T-helper 17 cell (primary cell): ENCODE results near the gene PICK1. TPM values are rescaled to one million over a fixed set of nuclear protein-coding genes. Genes with fewer than 3 reads are reported as not detected.
"Not testable (repeated sequence)": the region's sequence is repeated elsewhere in the genome, so short reads cannot be mapped to it uniquely, and the experiment has no call there.

Experiments used
- ATAC-seq: fragments of 150-1000 bp; cut with Tn5 transposase; 2 replicates; pipeline ENCODE4 v1.10.0; 2021; ENCODE audit warnings: mild to moderate bottlenecking, moderate library complexity
- DNase-seq, 3 donors: peaks; one replicate each; pipeline versions ENCODE4 v3.0.0 to v3.0.0-alpha.2; 2020 to 2021
- H3K9me3 ChIP-seq: one replicate; pipeline ENCODE4 v1.7.0; 2013; ENCODE audit warnings: low read length, mild to moderate bottlenecking; ENCODE audit not compliant: control insufficient read depth, poor library complexity, severe bottlenecking
- H3K27ac Mint-ChIP-seq: one replicate; pipeline ENCODE4 v1.8.0; 2022; ENCODE audit warnings: mild to moderate bottlenecking, moderate library complexity, mixed read lengths
- H3K27me3 Mint-ChIP-seq: one replicate; pipeline ENCODE4 v1.8.0; 2022; ENCODE audit warnings: mixed read lengths
- H3K36me3 Mint-ChIP-seq: one replicate; pipeline ENCODE4 v1.8.0; 2022; ENCODE audit warnings: low read depth, mixed read lengths
- H3K4me1 Mint-ChIP-seq: one replicate; pipeline ENCODE4 v1.8.0; 2022; ENCODE audit warnings: mild to moderate bottlenecking, mixed read lengths
- H3K4me3 Mint-ChIP-seq: one replicate; pipeline ENCODE4 v1.8.0; 2022; ENCODE audit warnings: mild to moderate bottlenecking, moderate library complexity, mixed read lengths
- total RNA-seq, 4 donors: library from RNA in 2 of 4; stranded (reverse) in 2 of 4; gene quantifications; one replicate each; pipeline ENCODE4 v1.2.3 and lab custom pipeline; 2022 to 2026

Gene PICK1
- total RNA-seq, 2 donors from 2014 or later = 24.5 to 25.4 TPM

DNA sequence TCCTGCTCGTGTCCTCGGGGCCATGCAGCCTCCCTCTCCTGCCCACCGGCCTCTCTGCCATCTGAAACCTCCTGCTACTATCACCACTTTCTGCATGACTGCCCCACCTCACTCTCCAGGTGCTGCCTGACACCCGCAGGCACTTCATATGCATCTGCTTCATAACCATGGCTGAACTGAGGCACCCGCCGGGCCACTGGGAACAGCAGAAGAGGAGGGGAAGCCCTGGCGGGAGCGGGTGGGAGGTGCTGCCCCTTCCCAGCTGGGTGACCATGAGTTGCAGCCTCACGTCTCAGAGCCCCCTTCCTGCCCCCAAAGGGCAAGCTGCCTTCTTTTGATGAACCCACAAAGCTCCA is 21.7 kb upstream of the PICK1 start:
- H3K36me3 Mint-ChIP-seq = peaks cover 3% of the 10 kb centered on the region
- peaks cover 2% of the 10 kb centered on the region for H3K27me3 Mint-ChIP-seq
- no peak overlapping the region for H3K4me3 Mint-ChIP-seq
- H3K4me1 Mint-ChIP-seq = peaks cover 3% of the 10 kb centered on the region
- ATAC-seq = no peak
- no peak overlapping the region for H3K27ac Mint-ChIP-seq
- H3K9me3 ChIP-seq = no peaks in the 10 kb centered on the region
- no peak for DNase-seq

DNA sequence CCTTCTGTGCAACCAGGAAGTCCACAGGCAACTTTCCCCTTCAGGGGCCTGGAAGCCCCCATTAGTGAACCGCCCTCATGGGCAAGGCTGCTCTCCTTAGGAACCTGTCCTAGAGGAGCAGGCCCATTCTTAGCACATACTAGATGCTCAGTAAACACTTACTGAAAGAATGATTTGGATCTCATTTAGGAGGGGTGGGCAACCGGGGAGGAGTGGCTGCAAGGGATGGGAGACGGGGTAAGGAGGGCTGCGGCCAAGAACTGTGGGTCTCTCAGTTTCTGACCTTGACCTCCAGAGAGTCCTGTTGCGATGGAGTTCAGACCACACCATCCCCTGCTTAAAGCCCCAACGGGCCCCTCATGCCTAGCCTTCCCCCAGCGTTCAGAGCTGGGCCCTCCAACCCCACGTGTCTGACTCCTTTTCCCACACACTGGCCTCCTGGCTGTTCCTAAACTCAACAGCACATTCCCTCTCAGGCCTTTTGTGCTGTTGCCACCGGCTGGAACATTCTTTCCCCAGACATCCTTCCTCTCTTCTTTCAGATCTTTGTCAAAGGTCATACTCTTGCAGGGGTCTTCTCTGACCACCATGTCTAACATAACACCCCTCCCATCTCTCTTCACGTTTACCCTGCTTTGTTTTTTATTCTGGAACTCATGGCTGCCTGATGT is 20.7 kb upstream of the PICK1 start:
- no peak for ATAC-seq
- no peaks in the 10 kb centered on the region for H3K9me3 ChIP-seq
- H3K36me3 Mint-ChIP-seq = peaks cover 3% of the 10 kb centered on the region
- peaks cover 5% of the 10 kb centered on the region for H3K4me1 Mint-ChIP-seq
- no peak overlapping the region for H3K27ac Mint-ChIP-seq
- DNase-seq = no peak
- H3K4me3 Mint-ChIP-seq = no peak overlapping the region
- H3K27me3 Mint-ChIP-seq = peaks cover 9% of the 10 kb centered on the region

DNA sequence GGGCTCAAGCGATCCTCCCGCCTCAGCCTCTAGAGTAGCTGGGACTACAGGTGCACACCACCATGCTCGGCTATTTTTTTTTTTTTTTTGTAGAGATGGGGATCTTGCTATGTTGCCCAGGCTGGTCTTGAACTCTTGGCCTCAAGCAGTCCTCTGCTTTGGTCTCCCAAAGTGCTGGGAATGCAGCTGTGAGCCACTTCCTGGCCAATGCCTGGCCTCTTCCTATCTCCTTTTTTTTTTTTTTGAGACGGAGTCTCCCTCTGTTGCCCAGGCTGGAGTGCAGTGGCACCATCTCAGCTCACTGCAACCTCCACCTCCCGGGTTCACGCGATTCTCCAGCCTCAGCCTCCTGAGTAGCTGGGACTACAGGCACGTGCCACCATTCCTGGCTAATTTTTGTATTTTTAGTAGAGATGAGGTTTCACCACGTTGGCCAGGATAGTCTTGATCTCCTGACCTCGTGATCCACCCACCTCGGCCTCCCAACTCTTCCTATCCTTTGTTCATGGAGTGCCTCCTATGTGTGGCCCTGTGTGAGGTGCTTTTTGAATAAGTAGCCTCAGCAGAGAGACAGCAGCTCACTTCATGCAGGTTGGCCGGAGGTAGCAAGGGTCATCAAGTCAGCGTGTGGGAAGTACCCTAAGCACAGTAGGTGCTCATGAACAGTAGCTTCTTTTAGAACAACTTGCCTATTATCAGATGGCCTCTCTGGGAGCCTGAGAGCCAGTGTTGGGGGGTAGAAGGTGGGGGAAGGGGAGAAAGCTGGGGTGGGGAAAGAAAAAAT is 19.6 kb upstream of the PICK1 start:
- peaks cover 17% of the 10 kb centered on the region for H3K27me3 Mint-ChIP-seq
- not testable (repeated sequence) for DNase-seq, ATAC-seq, H3K4me1 Mint-ChIP-seq, H3K9me3 ChIP-seq, H3K27ac Mint-ChIP-seq, H3K4me3 Mint-ChIP-seq, H3K36me3 Mint-ChIP-seq

DNA sequence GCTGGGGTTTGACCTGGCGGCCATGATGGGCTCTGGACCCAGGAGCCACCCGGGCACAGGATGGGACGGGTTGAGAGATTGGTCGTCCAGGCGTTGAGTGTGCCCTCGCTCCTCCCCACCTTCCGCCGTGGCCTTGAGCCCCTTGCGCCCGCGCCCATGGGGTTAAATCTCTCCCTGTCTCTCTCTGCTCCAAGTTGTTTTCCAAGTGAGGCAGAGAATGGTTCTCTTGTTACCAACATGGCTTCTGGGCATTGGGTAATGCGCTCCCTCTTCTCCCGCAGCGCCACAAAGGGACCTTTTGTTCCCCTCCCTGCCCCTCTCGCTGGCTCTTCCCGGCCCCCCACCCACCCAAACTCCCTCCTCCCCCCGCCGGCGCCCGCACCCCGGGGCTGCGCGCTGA is 18.8 kb upstream of the PICK1 start:
- ATAC-seq = no peak
- H3K36me3 Mint-ChIP-seq = peaks cover 6% of the 10 kb centered on the region

DNA sequence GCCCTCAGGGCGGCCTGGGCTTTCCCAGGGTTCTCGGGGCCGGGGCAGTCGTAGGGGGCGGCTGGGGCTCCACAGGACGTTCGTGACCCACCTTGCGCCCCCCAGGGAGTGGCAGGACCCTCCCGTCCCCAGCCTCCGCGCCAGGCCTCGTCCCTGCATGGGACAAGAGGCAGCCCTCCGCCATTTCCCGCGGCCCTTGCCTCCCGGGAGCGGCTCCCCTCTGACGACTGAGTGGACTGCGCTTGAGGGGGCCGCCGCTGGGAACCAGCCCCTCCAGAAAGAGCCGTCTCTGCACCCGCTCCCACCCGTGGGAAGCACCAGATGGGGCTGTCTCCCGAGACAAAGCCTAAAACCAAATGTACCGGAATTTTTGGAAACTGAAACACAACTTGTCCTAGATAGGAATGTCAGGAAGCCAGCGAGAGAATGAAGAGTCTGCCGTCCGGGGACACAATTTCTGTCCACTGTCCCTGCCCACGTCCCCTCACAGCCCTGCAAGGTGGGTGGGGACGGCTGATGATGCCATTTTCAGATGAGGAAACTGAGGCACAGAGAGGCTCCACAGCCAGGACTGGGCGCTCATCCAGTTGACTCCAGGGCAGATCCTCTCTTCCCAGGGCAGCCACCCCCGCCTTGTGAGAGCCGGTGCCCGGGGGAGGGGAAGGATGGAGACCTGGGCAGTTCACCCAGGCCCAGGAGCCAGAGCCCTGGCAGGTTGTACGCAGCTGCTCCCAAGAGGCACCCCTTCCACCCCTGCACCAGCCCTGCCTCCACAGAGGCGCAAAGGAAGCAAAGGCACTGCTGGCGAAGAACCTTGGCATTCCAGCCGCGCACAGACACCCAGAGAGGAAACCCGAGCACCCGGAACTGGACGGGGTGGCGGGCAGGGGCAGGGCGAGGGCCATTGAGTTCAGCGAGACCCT is 18.1 kb upstream of the PICK1 start:
- ATAC-seq (no peak), DNase-seq (no peak)
- H3K4me3 Mint-ChIP-seq = no peak overlapping the region
- no peak overlapping the region for H3K27ac Mint-ChIP-seq
- H3K36me3 Mint-ChIP-seq = peaks cover 6% of the 10 kb centered on the region
- peaks cover 8% of the 10 kb centered on the region for H3K4me1 Mint-ChIP-seq
- no peaks in the 10 kb centered on the region for H3K9me3 ChIP-seq
- H3K27me3 Mint-ChIP-seq = peaks cover 17% of the 10 kb centered on the region

More for the DNA sequence above, 18.8 kb upstream of the PICK1 start:
- H3K9me3 ChIP-seq = no peaks in the 10 kb centered on the region
- H3K27me3 Mint-ChIP-seq = peaks cover 17% of the 10 kb centered on the region
- H3K4me1 Mint-ChIP-seq = peaks cover 8% of the 10 kb centered on the region
- H3K4me3 Mint-ChIP-seq = no peak overlapping the region
- no peak for DNase-seq
- H3K27ac Mint-ChIP-seq = no peak overlapping the region

DNA sequence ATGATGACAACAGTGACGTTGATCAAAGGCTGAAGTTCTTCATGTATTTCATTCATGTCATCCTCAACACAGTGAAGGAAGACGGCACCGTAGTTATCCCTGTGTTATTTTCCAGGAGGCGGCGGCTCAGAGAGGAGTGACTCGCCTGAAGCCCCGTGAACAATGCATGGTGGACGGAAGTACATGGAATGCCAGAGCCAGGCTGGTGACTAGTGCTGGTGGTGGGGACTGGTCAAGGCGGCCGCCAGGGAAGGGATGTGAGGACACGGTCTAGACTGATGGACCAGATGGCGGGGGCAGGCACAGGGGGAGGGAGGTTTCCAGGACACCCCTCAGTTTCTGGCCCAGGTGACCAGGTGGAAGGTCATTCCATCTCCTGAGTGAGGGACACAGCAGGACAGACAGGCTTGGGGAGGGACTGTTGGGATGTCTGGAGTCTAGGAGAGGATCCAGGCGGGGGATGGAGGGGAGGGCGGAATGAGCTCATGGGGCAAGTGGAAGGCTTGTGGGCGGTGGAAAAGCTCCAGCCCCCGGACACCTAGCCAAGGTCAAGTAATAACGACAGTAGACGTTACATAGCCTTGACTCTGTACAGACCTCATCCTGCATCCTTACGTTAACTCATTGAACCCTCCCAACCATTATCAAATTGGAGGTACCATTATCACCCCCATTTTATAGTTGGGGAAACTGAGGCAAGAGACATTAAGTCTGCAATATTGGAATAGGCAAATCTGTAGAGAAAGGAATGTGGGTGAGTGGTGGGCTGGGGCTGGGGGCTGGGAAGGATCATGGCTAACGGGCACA is 16.0 kb upstream of the PICK1 start:
- H3K27ac Mint-ChIP-seq = no peak overlapping the region
- H3K4me1 Mint-ChIP-seq = peaks cover 8% of the 10 kb centered on the region
- peaks cover 21% of the 10 kb centered on the region for H3K27me3 Mint-ChIP-seq
- peak overlapping the region; percentile 50 for H3K4me3 Mint-ChIP-seq
- H3K36me3 Mint-ChIP-seq = peaks cover 6% of the 10 kb centered on the region
- ATAC-seq (no peak), DNase-seq (no peak)
- H3K9me3 ChIP-seq = no peaks in the 10 kb centered on the region

DNA sequence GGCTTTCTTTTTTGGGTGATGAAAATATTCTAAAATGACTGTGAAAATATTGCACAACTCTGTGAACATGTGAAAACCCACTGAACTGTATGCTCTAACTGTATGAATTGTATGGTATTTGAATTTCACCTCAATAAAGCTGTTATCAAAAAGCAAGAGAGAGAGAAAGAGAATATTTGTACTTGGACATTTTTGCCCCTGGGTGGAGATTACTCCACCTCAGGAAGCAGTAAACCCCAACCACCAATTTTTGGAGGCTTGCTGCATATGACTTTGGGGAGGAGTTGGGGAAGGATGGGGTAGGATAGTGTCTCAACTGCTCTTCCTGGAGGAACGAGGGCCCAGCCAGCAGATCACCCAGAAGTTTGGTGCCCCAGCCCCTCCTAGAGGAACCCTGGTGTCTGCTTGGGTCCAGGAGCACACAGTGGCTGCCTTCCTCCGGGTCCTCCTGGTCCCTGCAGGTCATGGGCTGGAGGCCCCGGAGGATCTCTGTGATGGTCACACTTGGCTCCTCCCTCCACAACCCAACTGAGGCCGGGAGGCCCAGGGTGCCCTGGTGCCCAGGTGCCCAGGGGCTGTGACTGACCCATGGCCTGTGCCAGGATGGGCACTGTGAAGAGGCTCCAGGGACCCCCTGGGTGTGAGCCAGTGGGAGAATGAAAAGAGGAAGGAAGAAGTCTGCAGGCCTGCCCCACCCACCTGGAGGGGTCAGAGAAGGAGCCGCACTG is 15.3 kb upstream of the PICK1 start:
- ATAC-seq (no peak), DNase-seq (no peak)
- Mint-ChIP-seq H3K4me3 (no peak overlapping the region), H3K27me3 (peaks cover 26% of the 10 kb centered on the region), H3K27ac (no peak overlapping the region), H3K4me1 (peaks cover 6% of the 10 kb centered on the region), H3K36me3 (peaks cover 3% of the 10 kb centered on the region)
- no peaks in the 10 kb centered on the region for H3K9me3 ChIP-seq

DNA sequence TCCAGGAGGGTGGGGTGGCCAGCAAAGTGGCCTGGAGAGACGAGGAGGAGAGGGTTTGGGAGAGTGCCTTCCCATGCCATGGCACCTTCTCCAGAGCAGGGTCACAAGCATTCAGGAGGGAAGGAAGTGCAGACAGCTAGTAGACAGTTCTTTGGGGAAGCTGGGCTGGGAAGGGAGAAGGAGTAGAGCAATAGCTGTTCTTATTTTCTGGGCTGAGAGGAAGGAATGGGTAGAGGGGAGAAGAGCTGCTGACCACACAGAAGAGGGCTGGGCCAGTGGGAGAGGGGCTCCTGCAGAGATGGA is 14.8 kb upstream of the PICK1 start:
- ATAC-seq = no peak
- Mint-ChIP-seq H3K4me1 (peaks cover 5% of the 10 kb centered on the region), H3K27ac (no peak overlapping the region), H3K27me3 (peaks cover 31% of the 10 kb centered on the region), H3K4me3 (no peak overlapping the region), H3K36me3 (peaks cover 2% of the 10 kb centered on the region)
- H3K9me3 ChIP-seq = no peaks in the 10 kb centered on the region
- no peak for DNase-seq

DNA sequence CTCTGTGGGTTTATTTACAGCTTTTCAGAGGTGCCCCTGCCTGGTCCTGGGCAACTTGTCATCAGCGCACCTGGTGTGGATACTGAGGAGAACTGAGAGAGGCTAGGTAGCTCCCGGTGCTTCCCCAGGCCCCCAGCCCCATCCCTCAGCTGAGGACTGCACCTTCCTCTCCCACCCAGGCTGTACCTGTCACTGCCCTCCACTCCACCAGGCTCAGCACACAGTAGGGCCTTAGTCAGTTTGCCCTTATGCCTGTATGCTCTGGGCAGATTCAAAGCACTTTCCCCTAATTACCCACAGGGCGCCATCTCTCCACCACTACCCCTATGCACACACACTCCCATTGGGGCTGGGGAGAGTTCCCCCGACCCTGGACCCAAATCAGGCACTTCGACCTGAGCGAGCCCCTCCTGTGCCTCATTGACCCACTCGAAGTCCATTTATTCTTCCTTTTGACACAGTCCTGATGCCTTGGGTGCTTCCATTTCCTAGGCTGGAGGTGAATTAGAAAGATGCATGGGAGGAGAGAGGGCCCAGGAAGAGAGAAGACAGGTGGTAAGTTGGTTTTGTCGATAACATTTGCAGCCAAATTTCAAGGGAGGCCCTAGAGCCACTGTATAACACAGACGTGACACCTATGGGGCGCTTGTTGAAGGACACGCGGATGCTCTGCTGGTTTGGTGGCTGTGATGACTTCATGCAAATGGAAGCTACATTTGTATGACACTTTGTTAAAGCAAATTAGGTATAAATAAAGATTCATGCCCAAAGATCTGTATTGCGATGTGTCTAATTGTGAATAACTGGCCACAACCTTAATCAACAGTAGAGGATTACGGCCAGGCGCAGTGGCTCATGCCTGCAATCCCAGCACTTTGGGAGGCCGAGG is 13.8 kb upstream of the PICK1 start:
- no peak for ATAC-seq
- Mint-ChIP-seq H3K36me3 (peaks cover 2% of the 10 kb centered on the region), H3K27ac (no peak overlapping the region), H3K27me3 (peaks cover 36% of the 10 kb centered on the region), H3K4me1 (peaks cover 5% of the 10 kb centered on the region), H3K4me3 (no peak overlapping the region)
- no peaks in the 10 kb centered on the region for H3K9me3 ChIP-seq
- DNase-seq = no peak

DNA sequence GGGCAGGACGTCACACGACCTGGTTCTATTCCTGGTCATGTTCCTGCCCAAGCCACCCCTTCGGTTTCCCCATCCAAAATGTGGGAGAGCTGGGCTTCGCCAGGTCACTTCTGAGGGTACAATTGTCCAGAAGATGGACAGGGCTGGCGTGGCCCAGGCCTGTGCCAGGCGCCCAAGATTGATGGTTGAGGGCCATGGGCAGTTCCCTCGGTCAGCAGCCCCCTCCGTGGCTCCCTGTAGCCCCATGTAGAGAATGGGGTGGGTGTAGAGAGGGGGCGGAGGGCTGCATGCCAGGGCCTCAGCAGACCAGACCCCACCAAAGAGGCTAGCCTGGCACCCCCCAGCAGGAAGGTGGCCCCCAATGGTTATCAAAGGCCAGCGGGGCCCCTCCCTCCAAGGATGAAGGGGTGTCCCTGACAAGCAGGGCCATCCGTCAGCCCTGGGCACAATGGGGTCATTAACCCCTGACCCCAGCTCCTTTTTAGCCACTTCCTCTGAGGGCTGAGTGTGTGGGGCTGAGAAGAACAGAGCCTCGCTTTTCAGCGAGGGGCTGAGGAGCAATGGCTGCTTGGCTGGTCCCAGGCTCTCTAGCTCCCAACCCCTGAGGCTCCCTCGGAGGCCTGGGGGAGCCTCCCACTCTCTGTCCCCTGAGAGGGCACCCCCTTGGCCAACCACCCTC is 11.0 kb upstream of the PICK1 start:
- no peak for ATAC-seq
- peaks cover 2% of the 10 kb centered on the region for H3K36me3 Mint-ChIP-seq
- H3K27me3 Mint-ChIP-seq = peaks cover 32% of the 10 kb centered on the region
- no peak for DNase-seq
- H3K4me3 Mint-ChIP-seq = no peak overlapping the region
- no peak overlapping the region for H3K27ac Mint-ChIP-seq
- peaks cover 3% of the 10 kb centered on the region for H3K4me1 Mint-ChIP-seq
- H3K9me3 ChIP-seq = no peaks in the 10 kb centered on the region

DNA sequence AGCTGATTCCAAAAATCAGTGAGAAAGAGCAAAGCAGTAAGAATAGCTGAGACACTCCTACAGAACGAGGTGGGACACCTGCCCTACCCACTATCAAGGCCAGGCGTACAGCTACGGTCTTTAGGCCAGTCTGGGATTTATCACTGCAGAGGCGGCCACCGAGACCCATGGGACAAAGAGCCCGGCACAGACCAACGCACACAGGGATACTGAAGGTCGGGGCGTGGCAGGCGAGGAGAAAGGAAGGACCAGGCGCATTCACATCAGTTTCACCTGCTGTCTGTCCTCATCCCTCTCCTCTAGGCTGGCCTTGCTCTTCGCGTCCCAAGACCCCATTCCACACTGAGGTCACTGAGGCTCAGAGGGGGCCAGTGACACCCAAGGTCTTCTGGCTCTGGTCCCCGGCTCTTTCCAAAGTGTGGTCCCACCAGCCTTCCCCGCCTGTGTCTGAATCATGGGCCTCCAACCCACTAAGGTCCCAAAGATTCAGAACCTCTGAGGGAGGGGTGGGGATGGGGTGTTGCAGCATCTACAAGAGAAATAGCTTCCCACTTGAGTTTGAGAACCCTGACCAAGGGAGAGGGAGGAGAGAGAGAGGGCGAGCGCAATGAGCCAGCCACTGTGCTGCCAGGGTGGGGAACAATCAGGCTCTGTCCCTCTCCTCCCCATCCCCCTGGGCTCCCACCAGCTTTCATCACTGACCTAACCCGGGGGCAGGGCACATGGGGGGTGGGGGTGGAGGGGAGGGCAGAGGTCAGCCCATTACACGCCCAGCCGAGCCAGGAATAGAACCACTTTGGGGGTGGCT is 7.2 kb upstream of the PICK1 start:
- DNase-seq (no peak), ATAC-seq (no peak)
- no peaks in the 10 kb centered on the region for H3K9me3 ChIP-seq
- Mint-ChIP-seq H3K4me1 (no peaks in the 10 kb centered on the region), H3K27me3 (peaks cover 23% of the 10 kb centered on the region), H3K36me3 (no peaks in the 10 kb centered on the region), H3K27ac (no peak overlapping the region), H3K4me3 (no peak overlapping the region)
